Tongue (tissue), 2 donors: ENCODE results near the gene LAMC2. TPM values are rescaled to one million over a fixed set of nuclear protein-coding genes. Genes with fewer than 3 reads are reported as not detected.
"Not testable (repeated sequence)": the region's sequence is repeated elsewhere in the genome, so short reads cannot be mapped to it uniquely, and the experiment has no call there.

ENCODE experiments used
- DNase-seq: peaks from one replicate; pipeline ENCODE4 v3.0.0-alpha.2; 2015
- total RNA-seq: library from RNA; depleted of rRNA; stranded (reverse); fragments of >200 nt; gene quantifications from one replicate; pipeline ENCODE4 v1.2.3, GENCODE V29; 2014

LAMC2 gene
- 11.8 TPM for total RNA-seq

DNA sequence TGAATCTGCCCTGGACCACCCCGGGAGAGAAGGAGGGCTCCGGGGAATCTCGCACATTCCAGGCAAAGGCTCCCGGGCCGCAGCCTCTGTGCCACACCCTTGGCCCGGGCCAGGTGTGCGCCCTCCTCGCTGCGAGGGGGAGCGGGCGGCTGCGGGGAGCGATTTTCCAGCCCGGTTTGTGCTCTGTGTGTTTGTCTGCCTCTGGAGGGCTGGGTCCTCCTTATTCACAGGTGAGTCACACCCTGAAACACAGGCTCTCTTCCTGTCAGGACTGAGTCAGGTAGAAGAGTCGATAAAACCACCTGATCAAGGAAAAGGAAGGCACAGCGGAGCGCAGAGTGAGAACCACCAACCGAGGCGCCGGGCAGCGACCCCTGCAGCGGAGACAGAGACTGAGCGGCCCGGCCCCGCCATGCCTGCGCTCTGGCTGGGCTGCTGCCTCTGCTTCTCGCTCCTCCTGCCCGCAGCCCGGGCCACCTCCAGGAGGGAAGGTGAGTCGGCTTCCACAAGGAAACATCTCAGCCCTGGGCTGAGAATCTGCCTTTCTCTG, at the start of gene LAMC2:
Gene LAMC2 (plus strand): TSS at position 324 of the 550 bp plus-strand sequence. CDS start 89 bp downstream, at position 413.
- peak; percentile 68 for DNase-seq

DNA sequence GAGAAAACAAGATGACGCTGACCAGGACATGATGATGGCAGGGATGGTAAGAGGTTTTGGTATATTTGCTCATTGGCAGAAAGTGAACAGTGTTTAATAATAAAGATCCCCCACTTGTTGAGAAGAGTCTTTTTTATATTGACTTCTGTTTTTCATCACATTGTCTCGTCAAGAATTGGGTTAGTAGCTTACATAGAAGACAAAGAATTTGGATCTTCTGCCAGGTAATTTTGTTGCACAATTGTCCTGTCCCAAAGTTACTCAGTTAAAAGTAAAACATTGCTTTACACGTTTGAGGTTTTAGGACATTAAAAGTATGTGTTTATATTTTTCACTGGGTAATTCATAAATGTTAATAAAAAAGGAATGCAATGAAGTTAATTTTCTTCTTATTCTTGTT, 48.3 kb upstream of the LAMC2 start:
- DNase-seq: peak; percentile 46

DNA sequence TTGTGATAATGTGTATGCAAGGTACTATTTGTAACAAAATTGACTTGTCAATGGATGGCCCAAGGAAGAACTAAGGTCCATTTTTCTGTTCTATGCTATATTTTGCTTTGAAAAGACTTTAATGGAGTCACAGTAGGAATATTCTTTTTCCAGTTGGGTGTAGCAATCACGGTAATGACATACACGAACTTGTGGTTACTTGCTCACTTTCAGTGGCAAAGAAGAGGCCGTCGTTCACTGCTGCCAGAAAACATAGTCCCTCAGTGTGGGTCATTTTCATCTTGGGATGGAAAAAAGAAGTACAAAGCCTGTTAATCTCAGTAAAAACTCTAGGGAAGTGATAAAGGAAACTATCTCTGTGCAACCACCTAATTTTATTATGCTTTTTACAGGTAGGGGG, 47.8 kb upstream of the LAMC2 start:
- DNase-seq: no peak

DNA sequence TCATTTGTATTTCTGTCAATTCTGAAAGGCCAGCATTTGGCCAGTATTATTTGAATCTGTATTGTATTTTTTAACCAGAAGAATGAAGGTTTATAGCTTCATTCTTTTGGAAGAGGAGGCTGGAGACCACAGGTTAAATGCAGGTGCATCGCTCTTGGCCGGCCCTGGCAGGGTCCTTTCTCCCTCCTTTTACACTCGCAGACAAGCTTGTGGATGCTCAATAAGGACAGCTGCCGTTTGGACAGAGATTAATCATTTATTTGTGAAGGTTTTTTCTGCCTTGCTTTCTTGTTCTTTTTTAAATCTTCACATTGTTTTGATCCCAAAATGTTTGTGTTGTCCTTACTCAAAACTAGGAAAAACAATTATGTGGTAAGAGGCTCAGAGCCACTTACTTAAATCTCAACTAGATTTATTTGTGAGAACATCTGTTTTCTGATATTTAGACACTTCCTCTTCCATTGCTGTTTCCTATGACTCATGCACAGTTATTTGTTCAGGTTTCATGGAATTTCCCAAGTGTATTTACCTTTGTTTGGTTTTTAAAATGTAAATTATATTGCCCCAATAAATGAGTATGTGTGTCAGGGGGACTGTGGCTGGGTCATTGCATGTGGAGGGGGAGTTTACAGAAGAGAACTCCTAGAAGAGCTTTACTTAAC, 46.7 kb upstream of the LAMC2 start:
- peak; percentile 34 for DNase-seq

DNA sequence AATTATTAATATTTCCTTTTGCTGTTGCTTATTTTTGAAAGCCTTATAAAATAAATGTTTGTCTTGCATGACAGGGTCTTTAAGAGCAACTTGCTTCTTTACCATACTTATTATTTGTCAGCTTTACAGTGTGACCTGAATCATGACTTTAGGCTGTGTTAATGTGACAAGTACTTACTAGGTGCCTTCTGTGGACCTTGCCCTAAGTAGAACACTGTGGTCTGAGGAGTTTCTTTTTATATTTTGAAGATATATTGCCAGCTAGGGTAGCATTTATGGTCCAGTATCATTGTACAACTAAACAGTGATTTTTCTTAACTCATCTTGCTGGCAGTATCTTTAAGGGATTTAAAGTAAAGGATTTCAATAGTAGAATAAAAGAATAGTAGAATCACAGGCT, 45.4 kb upstream of the LAMC2 start:
- no peak for DNase-seq

DNA sequence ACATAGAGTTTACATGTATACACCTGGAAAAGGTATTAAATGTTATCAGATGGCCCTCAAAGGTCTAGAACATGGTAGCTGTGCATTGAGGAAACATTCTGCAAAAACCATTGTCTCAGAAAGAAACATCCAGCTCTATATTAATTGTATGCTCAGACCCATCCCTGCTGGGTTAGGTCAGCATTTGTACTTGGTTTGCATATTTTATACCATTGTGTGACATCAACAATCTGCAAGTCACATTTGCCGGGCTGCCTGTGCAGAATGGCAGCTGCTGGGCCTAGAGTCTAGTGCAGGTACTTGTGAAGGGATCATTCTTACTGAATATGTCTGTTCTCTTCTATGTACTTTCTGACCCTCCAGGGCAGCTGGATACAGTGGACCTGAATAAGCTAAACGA, 43.9 kb upstream of the LAMC2 start:
- no peak for DNase-seq

DNA sequence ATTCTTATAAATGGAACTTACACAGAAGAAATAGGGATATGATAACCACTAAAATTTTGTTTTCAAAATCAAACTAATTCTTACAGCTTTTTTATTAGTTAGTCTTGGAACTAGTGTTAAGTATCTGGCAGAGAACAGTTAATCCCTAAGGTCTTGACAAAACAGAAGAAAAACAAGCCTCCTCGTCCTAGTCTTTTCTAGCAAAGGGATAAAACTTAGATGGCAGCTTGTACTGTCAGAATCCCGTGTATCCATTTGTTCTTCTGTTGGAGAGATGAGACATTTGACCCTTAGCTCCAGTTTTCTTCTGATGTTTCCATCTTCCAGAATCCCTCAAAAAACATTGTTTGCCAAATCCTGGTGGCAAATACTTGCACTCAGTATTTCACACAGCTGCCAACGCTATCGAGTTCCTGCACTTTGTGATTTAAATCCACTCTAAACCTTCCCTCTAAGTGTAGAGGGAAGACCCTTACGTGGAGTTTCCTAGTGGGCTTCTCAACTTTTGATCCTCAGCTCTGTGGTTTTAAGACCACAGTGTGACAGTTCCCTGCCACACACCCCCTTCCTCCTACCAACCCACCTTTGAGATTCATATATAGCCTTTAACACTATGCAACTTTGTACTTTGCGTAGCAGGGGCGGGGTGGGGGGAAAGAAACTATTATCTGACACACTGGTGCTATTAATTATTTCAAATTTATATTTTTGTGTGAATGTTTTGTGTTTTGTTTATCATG, 42.3 kb upstream of the LAMC2 start:
- DNase-seq: peak; percentile 61

DNA sequence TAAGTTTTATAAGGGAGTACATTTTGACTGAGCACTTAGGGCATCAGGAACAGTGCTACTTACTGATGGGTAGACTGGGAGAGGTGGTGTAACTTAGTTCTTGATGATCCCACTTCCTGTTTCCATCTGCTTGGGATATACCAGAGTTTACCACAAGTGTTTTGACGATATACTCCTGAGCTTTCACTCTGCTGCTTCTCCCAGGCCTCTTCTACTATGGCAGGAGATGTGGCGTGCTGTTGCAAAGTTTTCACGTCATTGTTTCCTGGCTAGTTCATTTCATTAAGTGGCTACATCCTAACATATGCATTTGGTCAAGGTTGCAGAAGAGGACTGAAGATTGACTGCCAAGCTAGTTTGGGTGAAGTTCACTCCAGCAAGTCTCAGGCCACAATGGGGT, 41.3 kb upstream of the LAMC2 start:
- DNase-seq: no peak

DNA sequence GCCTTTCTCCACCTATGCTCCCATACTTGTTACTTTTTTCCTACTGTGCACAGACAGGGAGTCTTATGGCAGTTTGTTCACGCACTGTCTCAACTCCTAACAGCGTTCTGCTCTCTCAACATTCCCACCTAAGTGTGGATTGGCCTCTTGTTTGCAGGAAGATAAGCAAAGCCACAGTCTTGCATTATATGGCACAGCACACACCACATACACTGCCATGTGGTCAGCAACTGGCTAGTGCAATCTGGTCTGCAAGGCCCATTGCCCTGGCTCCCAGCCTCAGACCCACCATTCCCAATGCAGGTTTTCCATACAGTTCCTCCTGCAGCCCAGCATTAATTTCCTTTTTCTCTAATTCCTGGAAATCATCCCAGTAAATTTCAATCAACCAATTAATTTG, 38.3 kb upstream of the LAMC2 start:
- no peak for DNase-seq

DNA sequence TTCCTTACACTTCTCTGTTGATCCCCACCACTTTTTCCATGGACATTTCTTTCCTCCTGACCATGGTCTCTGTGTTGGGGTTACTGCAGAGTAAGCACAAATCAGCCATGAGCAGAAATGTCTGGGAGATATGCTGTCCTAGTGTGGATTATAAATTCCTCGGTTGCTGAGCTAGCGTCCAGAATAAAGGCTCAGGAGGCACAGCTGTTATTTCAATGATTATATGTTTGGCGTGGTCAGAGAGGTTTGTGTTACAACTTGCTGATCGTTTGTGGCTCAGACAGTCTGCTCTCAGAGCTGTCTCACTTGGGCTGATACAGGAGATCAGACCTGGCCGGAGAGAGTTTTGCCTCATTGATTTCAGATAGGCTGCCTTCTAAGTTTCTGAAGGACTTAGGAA, 37.5 kb upstream of the LAMC2 start:
- peak; percentile 83 for DNase-seq

DNA sequence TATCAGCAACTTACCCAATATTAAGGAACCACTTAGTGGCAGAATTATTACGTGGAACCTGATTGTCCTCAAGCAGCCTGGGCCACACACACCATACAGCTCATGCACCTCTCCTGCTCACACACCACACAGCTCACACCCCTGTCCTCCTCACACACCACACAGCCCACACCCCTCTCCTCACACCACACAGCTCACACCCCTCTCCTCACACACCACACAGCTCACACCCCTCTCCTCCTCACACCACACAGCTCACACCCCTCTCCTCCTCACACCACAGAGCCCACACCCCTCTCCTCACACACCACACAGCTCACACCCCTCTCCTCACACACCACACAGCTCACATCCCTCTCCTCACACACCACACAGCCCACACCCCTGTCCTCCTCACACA, 36.8 kb upstream of the LAMC2 start:
- no peak for DNase-seq

DNA sequence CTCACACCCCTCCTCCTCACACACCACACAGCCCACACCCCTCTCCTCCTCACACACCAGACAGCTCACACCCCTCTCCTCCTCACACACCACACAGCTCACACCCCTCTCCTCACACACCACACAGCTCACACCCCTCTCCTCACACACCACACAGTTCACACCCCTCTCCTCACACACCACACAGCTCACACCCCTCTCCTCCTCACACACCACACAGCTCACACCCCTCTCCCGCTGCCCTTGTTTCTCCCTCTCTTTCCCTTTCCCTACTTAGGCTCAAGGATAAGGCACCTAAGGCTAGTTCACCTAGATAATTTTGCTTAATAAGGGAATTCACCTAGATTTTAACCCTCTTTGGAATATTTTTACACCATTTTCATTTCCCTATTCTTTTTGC, 36.0 kb upstream of the LAMC2 start:
- DNase-seq: not testable (repeated sequence)

DNA sequence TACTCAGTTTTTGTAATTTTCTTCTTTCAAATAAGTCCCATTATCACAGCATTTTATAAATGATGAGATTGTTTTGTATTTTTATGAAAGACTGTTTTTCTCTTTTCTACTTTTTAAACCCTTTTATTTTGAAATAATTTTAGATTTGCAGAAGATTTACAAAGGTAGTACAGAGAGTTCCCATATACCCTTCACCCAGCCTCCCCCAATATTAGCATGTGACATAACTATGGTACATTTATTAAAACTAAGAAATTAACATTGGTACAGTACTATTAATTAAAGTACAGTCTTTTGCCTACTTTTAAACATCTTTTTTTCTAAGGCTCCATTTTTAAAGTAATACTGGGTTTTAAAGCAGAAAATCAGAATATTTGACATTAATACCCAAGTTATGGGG, 35.6 kb upstream of the LAMC2 start:
- DNase-seq: no peak

DNA sequence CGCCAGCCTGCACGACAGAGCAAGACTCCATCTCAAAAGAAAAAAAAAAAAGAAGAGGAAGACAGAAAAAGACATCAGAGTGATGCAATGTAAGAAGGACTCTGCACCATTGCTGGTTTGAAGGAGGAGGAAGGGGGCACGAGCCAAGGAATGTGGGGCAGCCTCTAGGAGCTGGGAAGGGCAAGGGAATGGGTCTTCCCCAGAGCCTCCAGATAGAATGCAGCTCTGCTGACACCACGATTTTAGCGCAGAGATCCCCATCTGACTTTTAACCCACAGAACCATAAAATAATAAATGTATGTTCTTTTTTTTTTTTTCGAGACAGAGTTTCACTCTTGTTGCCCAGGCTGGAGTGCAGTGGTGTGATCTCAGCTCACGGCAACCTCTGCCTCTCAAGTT, 33.9 kb upstream of the LAMC2 start:
- no peak for DNase-seq

DNA sequence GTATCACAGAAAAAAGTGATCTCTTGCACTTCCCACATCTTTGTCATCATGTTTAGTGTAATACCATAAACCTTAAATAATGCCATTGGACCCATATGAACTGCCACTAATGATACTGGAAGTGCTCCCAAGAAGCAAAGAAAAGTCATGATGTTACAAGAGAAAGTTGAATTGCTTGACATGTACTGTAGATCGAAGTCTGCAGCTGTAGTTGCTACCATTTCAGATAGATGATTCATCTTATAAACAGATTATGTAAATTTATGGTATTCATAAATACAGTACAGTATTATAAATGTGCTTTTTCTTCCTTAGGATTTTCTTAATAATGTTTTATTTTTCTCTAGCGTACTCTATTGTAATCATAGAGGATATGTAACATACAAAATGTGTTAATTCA, 30.1 kb upstream of the LAMC2 start:
- DNase-seq: no peak

DNA sequence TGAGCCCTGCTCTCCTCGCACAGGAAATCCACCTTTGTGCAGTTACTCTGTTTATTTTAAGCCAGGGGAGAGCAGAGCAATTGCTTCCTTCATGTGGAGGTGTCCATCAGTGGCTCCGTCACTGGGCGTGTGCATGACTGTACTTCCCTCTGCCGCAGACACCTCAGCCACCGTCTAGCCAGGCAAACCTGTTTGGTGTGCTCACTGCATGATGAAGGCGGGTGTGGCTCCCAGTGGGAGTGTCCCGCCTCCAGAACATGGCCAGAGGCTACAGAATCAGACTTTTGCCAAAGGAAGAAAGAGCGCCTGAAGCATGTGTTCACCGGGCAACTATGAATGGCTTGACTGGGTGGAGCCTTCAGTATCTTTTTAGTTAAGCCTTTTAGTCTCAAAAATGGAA, 26.1 kb upstream of the LAMC2 start:
- peak; percentile 64 for DNase-seq

DNA sequence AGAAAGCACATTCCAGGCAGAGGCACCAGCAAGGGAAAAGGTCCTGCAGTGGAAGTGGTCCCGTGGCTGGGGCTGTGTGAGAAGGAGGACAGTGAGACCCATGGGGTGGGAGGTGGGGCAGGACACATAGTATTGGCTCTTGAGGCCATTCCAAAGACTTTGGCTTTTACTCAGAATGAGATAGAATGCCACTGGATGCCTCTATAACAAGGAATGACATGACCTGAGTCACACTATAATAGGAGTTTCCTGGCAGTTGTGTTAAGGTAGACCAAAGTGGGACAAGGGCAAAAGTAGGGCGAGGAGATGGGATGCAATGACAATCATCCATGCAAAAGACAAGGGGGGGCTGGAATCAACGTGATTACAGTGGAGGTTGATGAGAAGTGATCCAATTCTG, 24.7 kb upstream of the LAMC2 start:
- no peak for DNase-seq

DNA sequence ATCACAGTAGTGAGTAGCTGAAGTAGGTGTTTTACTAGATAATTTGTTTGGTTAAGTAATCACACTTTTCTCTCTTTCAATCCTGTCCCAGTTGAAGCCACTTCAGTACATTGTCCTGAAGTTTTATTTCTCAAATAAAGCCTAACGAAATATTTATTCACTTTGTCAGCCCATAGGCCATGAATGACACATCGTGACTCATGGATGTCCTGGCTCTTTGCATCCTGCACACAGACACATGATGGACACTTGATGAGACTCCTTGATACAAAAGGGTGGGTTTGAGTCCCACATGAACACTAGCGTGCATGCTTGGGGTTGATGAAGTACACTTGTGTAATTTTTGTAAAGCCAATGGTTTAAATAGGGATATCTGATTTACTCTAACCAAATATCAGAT, 22.7 kb upstream of the LAMC2 start:
- no peak for DNase-seq

DNA sequence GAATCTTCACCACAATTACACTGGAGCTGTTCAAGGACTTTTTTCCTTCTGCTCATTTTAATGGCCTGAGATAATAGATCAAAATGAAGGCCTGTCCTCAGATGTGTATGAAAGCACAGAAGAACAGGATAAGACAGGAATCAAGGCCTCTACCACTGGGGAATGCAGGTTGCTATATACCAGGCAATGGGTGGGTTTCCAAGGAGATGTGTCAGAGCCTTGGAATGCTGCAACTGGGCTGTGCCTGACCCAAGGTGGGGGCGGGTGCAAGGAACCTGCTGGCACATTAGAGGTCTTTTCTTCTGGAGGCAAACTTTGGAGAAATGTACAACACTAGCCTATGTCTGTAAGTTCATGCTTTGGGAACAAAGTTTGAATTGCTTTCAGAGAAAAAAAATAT, 21.7 kb upstream of the LAMC2 start:
- DNase-seq: no peak

DNA sequence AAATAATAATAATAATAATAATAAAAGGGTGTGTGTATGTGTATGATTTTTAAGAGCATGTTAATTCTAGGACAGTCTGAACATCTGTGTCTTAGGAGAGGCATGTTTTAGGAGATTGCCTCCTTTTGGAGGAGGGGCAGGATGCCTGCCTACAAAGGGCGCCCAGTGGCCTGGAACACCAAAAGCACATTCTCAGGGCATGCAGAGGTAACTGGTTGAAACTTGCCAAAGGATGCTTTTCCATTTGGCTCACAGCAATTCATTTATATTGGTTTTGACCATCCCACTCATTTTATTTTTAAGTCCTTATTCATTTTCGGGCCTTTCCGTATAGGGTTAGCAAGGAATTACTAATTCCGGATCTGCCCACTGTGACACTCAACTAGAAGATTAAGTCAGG, 21.1 kb upstream of the LAMC2 start:
- DNase-seq: no peak

DNA sequence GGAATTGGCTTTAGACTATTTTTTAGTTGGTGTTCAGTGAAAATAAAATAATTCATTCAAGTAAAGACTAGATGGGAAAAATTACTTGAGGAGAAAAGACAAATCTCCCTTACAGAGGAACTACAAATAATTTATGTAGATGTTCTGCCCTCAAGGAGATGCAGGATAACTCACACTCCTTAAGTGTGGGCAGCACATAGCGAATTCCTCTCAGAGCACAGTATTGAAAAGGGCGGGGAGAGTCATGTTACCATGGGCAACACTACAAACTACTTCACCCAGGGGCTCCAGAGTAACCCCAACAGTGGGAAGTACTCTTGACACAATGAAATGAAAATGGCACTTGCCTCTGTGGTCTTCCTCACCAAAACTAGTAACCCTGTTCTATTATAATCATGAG, 20.6 kb upstream of the LAMC2 start:
- DNase-seq: no peak

DNA sequence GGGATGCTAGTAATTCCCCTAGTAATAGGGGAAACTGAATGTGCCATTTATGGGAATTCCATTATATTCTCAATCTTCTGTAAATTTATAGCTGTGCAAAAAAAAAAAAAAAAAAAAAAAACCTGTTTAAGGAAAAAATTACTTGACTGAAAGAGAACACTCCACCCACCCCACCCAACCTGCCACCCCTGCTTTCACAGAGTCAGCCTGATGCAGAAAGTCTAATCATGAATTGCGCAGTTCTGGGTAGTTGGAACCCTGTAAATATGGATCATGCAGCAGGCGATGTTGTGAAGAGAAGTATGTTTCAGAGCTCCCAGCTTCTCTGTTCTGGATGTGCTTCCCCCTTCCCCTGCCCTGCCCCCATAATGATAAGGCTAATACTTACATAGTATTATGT, 19.6 kb upstream of the LAMC2 start:
- no peak for DNase-seq

DNA sequence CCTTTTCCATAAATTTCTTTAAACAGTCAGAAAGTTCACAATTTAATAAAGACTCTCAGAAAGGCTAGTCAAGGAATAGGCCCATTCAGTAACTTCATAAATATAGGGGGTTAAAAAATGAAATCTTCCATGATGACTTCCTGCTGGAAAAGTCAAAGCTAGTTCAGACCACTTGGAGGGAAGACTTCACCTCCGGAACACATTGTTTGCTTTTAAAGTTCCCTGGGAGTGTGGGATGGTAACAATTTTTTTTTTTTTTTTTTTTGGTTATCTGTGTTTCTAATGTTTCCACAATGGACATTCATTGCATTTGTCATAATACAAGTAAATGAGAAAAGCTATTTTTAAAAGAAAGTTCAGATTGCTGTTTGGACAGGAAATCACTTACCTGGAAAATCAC, 18.4 kb upstream of the LAMC2 start:
- DNase-seq: no peak

DNA sequence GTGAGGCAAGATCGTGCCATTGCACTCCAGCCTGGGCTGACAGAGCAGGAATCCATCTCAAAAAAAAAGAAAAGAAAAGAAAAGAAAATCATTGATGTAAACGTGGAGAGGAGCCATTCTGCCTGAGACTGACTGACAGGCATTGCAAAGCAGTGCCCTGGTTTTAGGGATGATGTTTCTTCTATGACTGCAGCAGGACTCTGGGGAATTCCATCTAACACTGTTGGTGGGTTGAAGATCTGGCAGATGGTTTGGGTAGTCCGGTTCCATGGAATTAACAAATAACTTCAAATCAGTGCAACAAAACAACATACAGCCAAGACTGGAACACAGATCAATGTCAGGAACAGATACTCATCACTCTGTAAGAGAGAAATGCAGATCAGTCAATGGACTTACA, 17.8 kb upstream of the LAMC2 start:
- no peak for DNase-seq
